ENCODE results near the gene KDM2A. TPM values are rescaled to one million over a fixed set of nuclear protein-coding genes. Genes with fewer than 3 reads are reported as not detected.
A peak's percentile ranks its signal among the peaks of the same experiment; 100 is the strongest.

KDM2A gene
- total and polyA plus RNA-seq, 2 of the 13 experiments (the other 11 are each of a cell fraction or from before 2014, with no cell fraction given): 31.3 to 31.4 TPM

- H3K79me2 ChIP-seq (ENCODE audit: insufficient read depth, low read length): peaks cover 3% of the 10 kb centered on the region
- H3K4me3 ChIP-seq (replicated peaks in 1 of 3; ENCODE audit: insufficient read depth in 1 of 3, low read depth in 2 of 3, low read length in 3 of 3): no peak overlapping the region
- peaks cover 11% of the 10 kb centered on the region; the same call in 1 of the 2 replicates for H3K9me3 ChIP-seq (ENCODE audit: low read length)
- TF ChIP-seq ZNF770 (CRISPR knock-in tag; IDR thresholded peaks at IDR 0.05) (no peak), ZFP41 (CRISPR knock-in tag; IDR thresholded peaks at IDR 0.05; ENCODE audit: borderline replicate concordance) (no peak), SOX5 (CRISPR knock-in tag; IDR thresholded peaks at IDR 0.05; ENCODE audit: borderline replicate concordance) (no peak), ZNF768 (CRISPR knock-in tag; IDR thresholded peaks at IDR 0.05) (peak; percentile 44; the same call in 1 of the 2 replicates), ZNF343 (CRISPR knock-in tag; IDR thresholded peaks at IDR 0.05) (no peak), NRL (CRISPR knock-in tag; IDR thresholded peaks at IDR 0.05; ENCODE audit: borderline replicate concordance) (no peak), LBX2 (CRISPR knock-in tag; IDR thresholded peaks at IDR 0.05; ENCODE audit: borderline replicate concordance) (no peak), ZNF629 (CRISPR knock-in tag; conservative IDR thresholded peaks at IDR 0.05) (no peak), KLF13 (CRISPR knock-in tag; IDR thresholded peaks at IDR 0.05) (no peak)
- 92% methylated on average over 6 of the region's 29 CpGs for WGBS (ENCODE audit: low lambda C conversion rate)
- H2AFZ ChIP-seq (ENCODE audit: low read length): no peak overlapping the region
- H3K9ac ChIP-seq (ENCODE audit: insufficient read depth, low read depth, low read length): no peak overlapping the region
- intact Hi-C loops (cut with micrococcal nuclease; ENCODE audit: unreplicated experiment) (loop anchor here (5.0 kb wide), 1 partner anchor 37 kb away; no protein-coding TSS in a partner anchor), in situ Hi-C loops (cut with HindIII; ENCODE audit: extremely low pct_ligation_motif_present, low pct_unique_long_range_greater_than_20kb) (no loop called here)
- no peaks in the 10 kb centered on the region for H4K20me1 ChIP-seq (ENCODE audit: insufficient read depth, low read length)
- H3K4me2 ChIP-seq (ENCODE audit: low read depth, low read length): no peak overlapping the region
- DNase-seq (ENCODE audit: low spot score) (no peak), ATAC-seq (no peak), FAIRE-seq (no peak)
- no peaks in the 10 kb centered on the region for H3K27me3 ChIP-seq (ENCODE audit: control insufficient read depth in 1 of 2, insufficient read depth in 2 of 2, low read length in 2 of 2)
- POLR2A ChIA-PET: no interaction called here
- no TSS peak for BruUV-seq (replicated peaks)
- peaks cover 9 to 33% of the 10 kb centered on the region in 2 experiments; a peak in 4 of 5 replicates for H3K36me3 ChIP-seq (replicated peaks in 1 of 2; ENCODE audit: control insufficient read depth in 1 of 2, insufficient read depth in 2 of 2, low read length in 2 of 2)
- H3K4me1 ChIP-seq (ENCODE audit: insufficient read depth, low read length): peaks cover 13% of the 10 kb centered on the region
- CTCF ChIA-PET (ENCODE audit: low intra/inter-chr PET ratio, low total read pairs): no interaction called here
- no peak overlapping the region for H3K27ac ChIP-seq (ENCODE audit: extremely low read length, insufficient read depth, low read length)
These were observed 180.6 kb downstream of the KDM2A start for GRCh38 chr11:67299471-67300191.
